Hepatocyte (in vitro differentiated cells): ENCODE data around the gene ADGRD1. TPM values are rescaled to one million over a fixed set of nuclear protein-coding genes. Genes with fewer than 3 reads are reported as not detected.

ENCODE experiments used
- DNase-seq: peaks from one replicate; pipeline ENCODE4 v3.0.0-alpha.2; 2016; ENCODE audit warnings: low spot score
- H2AFZ ChIP-seq: fragments of 200-600 bp; sonication (generic); 2 replicates; pipeline ENCODE4 v1.6.0; 2016; ENCODE audit warnings: antibody characterized with exemption, mild to moderate bottlenecking
- H3K27ac ChIP-seq: fragments of 200-600 bp; sonication (generic); 2 replicates; pipeline ENCODE4 v1.5.1; 2016; ENCODE audit warnings: mild to moderate bottlenecking
- H3K27me3 ChIP-seq: fragments of 200-600 bp; sonication (generic); 2 replicates; pipeline ENCODE4 v1.6.1; 2016
- H3K36me3 ChIP-seq: fragments of 200-600 bp; sonication (generic); replicated peaks from 2 replicates; pipeline ENCODE4 v1.5.1; 2016; ENCODE audit warnings: low read depth; ENCODE audit not compliant: insufficient read depth
- H3K4me1 ChIP-seq: fragments of 200-600 bp; sonication (generic); 2 replicates; pipeline ENCODE4 v1.5.1; 2016; ENCODE audit warnings: mild to moderate bottlenecking, moderate library complexity; ENCODE audit not compliant: insufficient read depth
- H3K4me2 ChIP-seq: fragments of 200-600 bp; sonication (generic); 2 replicates; pipeline ENCODE4 v1.6.0; 2016
- H3K4me3 ChIP-seq: fragments of 200-600 bp; sonication (generic); 2 replicates; pipeline ENCODE4 v1.5.1; 2016; ENCODE audit warnings: mild to moderate bottlenecking
- H3K79me2 ChIP-seq: fragments of 200-600 bp; sonication (generic); 2 replicates; pipeline ENCODE4 v1.6.0; 2017; ENCODE audit warnings: mild to moderate bottlenecking
- H3K9me2 ChIP-seq: fragments of 200-600 bp; sonication (generic); replicated peaks from 2 replicates; pipeline ENCODE4 v1.6.0; 2017; ENCODE audit warnings: mild to moderate bottlenecking; ENCODE audit not compliant: insufficient read depth
- H3K9me3 ChIP-seq: fragments of 200-600 bp; sonication (generic); 2 replicates; pipeline ENCODE4 v1.5.1; 2016; ENCODE audit warnings: low read depth, mild to moderate bottlenecking
- H4K20me1 ChIP-seq: fragments of 200-600 bp; sonication (generic); 2 replicates; pipeline ENCODE4 v1.6.0; 2016; ENCODE audit warnings: mild to moderate bottlenecking; ENCODE audit not compliant: insufficient read depth, poor library complexity, severe bottlenecking
- CTCF ChIP-seq: fragments of 200-600 bp; sonication (generic); IDR thresholded peaks from 2 replicates; pipeline ENCODE4 v1.5.1; 2016; ENCODE audit warnings: antibody characterized with exemption, mild to moderate bottlenecking; ENCODE audit not compliant: poor library complexity
- EZH2 ChIP-seq: fragments of 200-600 bp; sonication (generic); IDR thresholded peaks from 2 replicates; pipeline ENCODE4 v1.6.1; 2016; ENCODE audit warnings: antibody characterized with exemption, mild to moderate bottlenecking, borderline replicate concordance
- EZH2phosphoT487 ChIP-seq: fragments of 200-600 bp; sonication (generic); IDR thresholded peaks from one replicate; pipeline ENCODE4 v1.6.1; 2018; ENCODE audit warnings: antibody characterized with exemption, mild to moderate bottlenecking, low read depth, moderate library complexity; ENCODE audit not compliant: unreplicated experiment, severe bottlenecking
- WGBS: methylation state at CpG from one replicate; pipeline ENCODE4 v1.1.6; 2016; ENCODE audit warnings: low lambda C conversion rate; ENCODE audit errors: missing lambda C conversion rate; 5-methylcytosine and 5-hydroxymethylcytosine counted together
- polyA plus RNA-seq: library from polyadenylated mRNA; unstranded; fragments of >200 nt; fragmentation: Nextera tagmentation; extraction: Ambion mirVana; gene quantifications from 2 replicates; pipeline ENCODE4 v1.2.1, GENCODE V29; 2016
- total RNA-seq: library from RNA; depleted of rRNA; stranded (reverse); fragments of >200 nt; gene quantifications from 2 replicates; pipeline ENCODE4 v1.2.3, GENCODE V29; 2014

ADGRD1 gene
- total and polyA plus RNA-seq, 2 experiments from 2014 or later: 18.1 to 18.5 TPM

DNA sequence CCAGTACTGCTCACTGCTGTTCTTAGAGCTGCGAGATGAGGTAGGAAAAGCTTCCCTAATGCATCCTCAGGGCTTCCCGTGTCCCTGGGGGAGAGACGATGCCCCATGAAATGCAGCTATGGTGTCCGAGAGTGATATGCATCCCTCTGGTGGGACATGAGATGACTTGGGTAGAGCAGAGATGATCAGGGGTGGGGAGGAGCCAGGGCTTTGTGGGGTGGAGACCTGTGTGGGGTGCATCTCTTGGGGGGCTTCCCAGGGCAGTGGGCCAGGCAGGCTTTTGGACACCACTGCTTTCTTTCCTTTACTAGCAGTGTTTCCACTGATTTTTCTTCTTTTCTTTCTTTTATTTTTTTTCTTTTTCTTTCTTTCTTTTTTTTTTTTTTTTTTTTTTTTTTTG lies 147.3 kb downstream of the ADGRD1 start:
- WGBS: 87% methylated on average over 4 of the region's 4 CpGs

DNA sequence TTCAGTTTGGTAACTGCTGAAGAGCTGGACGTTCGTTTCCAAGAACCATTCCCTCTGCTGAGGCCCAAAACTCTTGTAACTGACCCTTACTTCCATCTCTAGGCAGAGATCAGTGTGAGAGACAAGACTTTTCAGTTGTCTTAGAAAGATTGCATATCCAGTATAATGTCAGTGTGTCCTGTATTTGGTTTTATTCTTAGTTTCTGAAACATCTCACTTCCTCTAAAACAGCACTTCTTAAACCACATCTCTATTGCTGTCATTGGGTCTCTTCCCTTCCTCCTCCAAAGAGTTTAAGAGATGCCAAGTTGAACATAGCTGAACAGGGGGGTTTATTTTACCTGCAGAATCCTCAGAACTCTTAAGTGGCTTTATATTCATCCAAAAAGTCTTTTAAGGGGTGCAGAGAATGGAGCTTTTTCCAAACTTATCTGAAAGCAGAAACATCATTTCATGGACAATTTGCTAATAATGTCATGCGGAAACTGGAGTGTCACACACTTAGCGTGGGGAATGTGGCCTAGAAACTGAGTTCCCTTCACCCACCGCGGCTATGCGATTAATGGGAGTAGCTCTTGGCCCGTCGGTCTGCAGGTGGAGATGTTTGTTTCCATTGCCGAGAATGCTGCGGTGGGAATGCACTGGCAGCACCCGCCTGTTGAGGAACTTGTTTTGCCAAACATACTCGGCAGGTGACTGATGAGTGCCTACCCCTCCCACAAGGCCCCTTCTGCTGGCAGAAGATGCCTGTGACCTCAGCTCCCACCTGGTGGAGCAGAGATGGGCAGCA lies 148.2 kb downstream of the ADGRD1 start:
- H3K27ac ChIP-seq: no peak overlapping the region
- no peaks in the 10 kb centered on the region for H3K9me2 ChIP-seq
- H3K79me2 ChIP-seq: no peaks in the 10 kb centered on the region
- no peaks in the 10 kb centered on the region for H3K9me3 ChIP-seq
- H3K4me1 ChIP-seq: no peaks in the 10 kb centered on the region
- H3K4me3 ChIP-seq: no peak overlapping the region
- TF ChIP-seq EZH2phosphoT487 (no peak), CTCF (no peak), EZH2 (no peak)
- no peaks in the 10 kb centered on the region for H4K20me1 ChIP-seq
- H3K27me3 ChIP-seq: no peaks in the 10 kb centered on the region
- DNase-seq: no peak
- H3K4me2 ChIP-seq: no peak overlapping the region
- H3K36me3 ChIP-seq: no peaks in the 10 kb centered on the region
- WGBS: 86% methylated on average over 13 of the region's 13 CpGs
- no peak overlapping the region for H2AFZ ChIP-seq

More for the DNA sequence above, 147.3 kb downstream of the ADGRD1 start:
- TF ChIP-seq EZH2 (no peak), CTCF (no peak), EZH2phosphoT487 (no peak)
- H3K79me2 ChIP-seq: no peaks in the 10 kb centered on the region
- H3K27me3 ChIP-seq: no peaks in the 10 kb centered on the region
- no peak overlapping the region for H2AFZ ChIP-seq
- DNase-seq: no peak
- H3K36me3 ChIP-seq: no peaks in the 10 kb centered on the region
- no peak overlapping the region for H3K4me2 ChIP-seq
- no peaks in the 10 kb centered on the region for H3K9me2 ChIP-seq
- no peaks in the 10 kb centered on the region for H3K9me3 ChIP-seq
- no peak overlapping the region for H3K4me3 ChIP-seq
- no peak overlapping the region for H3K27ac ChIP-seq
- H4K20me1 ChIP-seq: no peaks in the 10 kb centered on the region
- H3K4me1 ChIP-seq: no peaks in the 10 kb centered on the region

GRCh38 chr12:131102493-131102931 lies 148.8 kb downstream of the ADGRD1 start:
- Histone ChIP-seq H2AFZ (no peak overlapping the region), H3K36me3 (no peaks in the 10 kb centered on the region), H3K9me3 (no peaks in the 10 kb centered on the region), H3K27me3 (no peaks in the 10 kb centered on the region), H4K20me1 (no peaks in the 10 kb centered on the region), H3K79me2 (no peaks in the 10 kb centered on the region), H3K4me1 (no peaks in the 10 kb centered on the region), H3K4me2 (no peak overlapping the region), H3K4me3 (no peak overlapping the region), H3K9me2 (no peaks in the 10 kb centered on the region), H3K27ac (no peak overlapping the region)
- 86% methylated on average over 10 of the region's 10 CpGs for WGBS
- no peak for TF ChIP-seq EZH2
- TF ChIP-seq CTCF: no peak
- no peak for TF ChIP-seq EZH2phosphoT487
- DNase-seq: no peak
